ENCODE measurements around the gene ZNF256.

DNA sequence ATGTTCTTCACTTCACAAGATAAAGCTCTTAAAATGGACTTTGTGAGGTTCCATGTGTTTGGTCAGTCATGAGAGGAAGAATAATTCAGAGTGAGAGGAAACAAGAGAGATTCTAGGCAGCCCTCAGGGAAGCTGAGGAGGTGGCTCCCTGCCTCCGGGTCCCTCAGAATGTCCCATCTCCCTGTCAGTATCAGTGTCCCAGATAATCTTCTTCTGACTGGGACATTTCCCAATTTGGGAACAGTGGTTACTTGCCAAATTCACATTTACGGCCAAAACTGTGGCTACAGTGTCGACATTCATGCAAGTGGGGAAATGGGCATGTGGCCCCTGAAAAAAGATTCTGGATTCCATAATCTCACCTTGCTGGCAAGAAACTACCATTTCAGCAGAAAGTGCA lies 40.1 kb downstream of the ZNF256 start:
- TF ChIP-seq, protein P1, sequence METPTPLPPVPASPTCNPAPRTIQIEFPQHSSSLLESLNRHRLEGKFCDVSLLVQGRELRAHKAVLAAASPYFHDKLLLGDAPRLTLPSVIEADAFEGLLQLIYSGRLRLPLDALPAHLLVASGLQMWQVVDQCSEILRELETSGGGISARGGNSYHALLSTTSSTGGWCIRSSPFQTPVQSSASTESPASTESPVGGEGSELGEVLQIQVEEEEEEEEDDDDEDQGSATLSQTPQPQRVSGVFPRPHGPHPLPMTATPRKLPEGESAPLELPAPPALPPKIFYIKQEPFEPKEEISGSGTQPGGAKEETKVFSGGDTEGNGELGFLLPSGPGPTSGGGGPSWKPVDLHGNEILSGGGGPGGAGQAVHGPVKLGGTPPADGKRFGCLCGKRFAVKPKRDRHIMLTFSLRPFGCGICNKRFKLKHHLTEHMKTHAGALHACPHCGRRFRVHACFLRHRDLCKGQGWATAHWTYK (CRISPR knock-in tag; IDR thresholded peaks at IDR 0.05): no peak
- TF ChIP-seq, protein P2, sequence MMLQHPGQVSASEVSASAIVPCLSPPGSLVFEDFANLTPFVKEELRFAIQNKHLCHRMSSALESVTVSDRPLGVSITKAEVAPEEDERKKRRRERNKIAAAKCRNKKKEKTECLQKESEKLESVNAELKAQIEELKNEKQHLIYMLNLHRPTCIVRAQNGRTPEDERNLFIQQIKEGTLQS (IDR thresholded peaks at IDR 0.05): no peak
- TF ChIP-seq, protein P2 (CRISPR knock-in tag; conservative IDR thresholded peaks at IDR 0.05): no peak
- TF ChIP-seq ELF1 (tag; IDR thresholded peaks at IDR 0.05) (no peak), SMARCE1 (IDR thresholded peaks at IDR 0.05) (no peak), HCFC1 (IDR thresholded peaks at IDR 0.05; ENCODE audit: low read depth, low read length) (no peak)

Data from K562 (cell line).